Measurements from ENCODE around the gene LSMEM2. TPM values are rescaled to one million over a fixed set of nuclear protein-coding genes. Genes with fewer than 3 reads are reported as not detected.

The LSMEM2 gene
- total and polyA plus RNA-seq, 2 experiments from 2014 or later, result 0.59 to 0.86 TPM

DNA sequence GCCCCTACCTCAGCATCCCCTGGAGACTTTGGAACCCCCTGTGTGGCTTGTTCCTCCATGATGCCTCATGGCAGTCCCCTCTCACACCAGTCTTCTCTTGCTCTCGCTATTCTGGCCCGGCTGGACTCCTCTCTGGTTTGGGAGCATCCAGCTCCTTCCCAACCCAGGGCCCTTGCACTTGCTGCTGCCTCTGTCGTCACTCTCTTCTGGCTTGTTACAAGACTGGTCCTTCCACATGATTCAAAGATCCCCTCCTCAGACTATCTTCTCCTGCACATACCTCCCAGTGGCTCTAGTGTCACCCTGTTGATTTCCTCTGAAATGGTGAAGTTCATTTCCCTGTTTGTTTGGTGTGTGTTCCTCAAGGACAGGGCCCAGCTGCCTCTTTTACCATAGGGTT, 49.4 kb upstream of the LSMEM2 start (continued):
- TF ChIP-seq, protein P1, sequence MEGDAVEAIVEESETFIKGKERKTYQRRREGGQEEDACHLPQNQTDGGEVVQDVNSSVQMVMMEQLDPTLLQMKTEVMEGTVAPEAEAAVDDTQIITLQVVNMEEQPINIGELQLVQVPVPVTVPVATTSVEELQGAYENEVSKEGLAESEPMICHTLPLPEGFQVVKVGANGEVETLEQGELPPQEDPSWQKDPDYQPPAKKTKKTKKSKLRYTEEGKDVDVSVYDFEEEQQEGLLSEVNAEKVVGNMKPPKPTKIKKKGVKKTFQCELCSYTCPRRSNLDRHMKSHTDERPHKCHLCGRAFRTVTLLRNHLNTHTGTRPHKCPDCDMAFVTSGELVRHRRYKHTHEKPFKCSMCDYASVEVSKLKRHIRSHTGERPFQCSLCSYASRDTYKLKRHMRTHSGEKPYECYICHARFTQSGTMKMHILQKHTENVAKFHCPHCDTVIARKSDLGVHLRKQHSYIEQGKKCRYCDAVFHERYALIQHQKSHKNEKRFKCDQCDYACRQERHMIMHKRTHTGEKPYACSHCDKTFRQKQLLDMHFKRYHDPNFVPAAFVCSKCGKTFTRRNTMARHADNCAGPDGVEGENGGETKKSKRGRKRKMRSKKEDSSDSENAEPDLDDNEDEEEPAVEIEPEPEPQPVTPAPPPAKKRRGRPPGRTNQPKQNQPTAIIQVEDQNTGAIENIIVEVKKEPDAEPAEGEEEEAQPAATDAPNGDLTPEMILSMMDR (conservative IDR thresholded peaks at IDR 0.05; ENCODE audit: low read depth in 2 of 2), result no peak
- no peak for TF ChIP-seq ZNF114 (CRISPR knock-in tag; IDR thresholded peaks at IDR 0.05)
- TF ChIP-seq, protein P2, sequence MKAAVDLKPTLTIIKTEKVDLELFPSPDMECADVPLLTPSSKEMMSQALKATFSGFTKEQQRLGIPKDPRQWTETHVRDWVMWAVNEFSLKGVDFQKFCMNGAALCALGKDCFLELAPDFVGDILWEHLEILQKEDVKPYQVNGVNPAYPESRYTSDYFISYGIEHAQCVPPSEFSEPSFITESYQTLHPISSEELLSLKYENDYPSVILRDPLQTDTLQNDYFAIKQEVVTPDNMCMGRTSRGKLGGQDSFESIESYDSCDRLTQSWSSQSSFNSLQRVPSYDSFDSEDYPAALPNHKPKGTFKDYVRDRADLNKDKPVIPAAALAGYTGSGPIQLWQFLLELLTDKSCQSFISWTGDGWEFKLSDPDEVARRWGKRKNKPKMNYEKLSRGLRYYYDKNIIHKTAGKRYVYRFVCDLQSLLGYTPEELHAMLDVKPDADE (IDR thresholded peaks at IDR 0.05), result no peak

DNA sequence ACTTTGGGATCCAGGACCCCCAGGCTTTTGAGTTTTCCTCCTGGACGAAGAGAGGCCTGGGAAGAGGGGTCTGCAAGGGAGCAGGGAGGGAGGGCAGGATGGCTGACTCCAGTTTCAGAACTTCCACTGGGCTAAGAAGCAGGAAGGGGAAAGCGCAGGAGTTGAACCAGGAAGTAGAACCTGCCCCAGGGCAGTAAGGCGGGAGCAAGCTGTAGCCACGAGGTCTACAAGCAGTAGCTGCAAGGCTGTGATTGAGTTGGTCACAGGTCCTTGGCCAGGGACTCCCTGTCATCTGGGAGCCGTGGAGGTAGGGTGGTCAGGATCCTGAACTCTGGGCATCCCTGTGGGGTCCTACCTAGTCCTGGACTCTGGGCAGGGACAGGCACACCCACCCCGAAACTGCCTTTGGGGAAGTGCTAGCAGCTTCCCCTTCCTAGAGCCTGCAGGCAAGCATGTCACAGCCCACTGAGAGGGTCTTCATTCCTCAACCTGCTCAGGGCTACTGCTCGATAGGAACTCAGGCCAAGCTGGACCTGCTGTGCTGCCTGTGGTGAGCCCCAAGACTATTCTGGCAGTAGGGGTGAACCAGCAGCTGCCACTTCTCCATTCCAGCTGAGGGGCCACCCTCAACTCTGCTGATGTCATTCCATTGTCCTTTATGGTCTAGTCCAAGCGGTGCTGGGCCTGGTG, 48.6 kb upstream of the LSMEM2 start:
- H3K27me3 Mint-ChIP-seq (ENCODE audit: insufficient read depth, low read depth, poor library complexity), result peaks cover 29% of the 10 kb centered on the region
- ATAC-seq (no peak), DNase-seq (ENCODE audit: low spot score) (no peak)
- H3K36me3 Mint-ChIP-seq (ENCODE audit: low read depth), result no peaks in the 10 kb centered on the region
- Histone ChIP-seq H3K36me3 (ENCODE audit: insufficient read depth) (no peaks in the 10 kb centered on the region), H3K27me3 (ENCODE audit: insufficient read depth) (peaks cover 4% of the 10 kb centered on the region), H2AFZ (no peak overlapping the region), H4K20me1 (replicated peaks; ENCODE audit: insufficient read depth) (no peaks in the 10 kb centered on the region), H3F3A (replicated peaks; ENCODE audit: low read depth) (peaks cover 17% of the 10 kb centered on the region), H3K9me2 (ENCODE audit: insufficient read depth) (no peaks in the 10 kb centered on the region), H3K4me1 (ENCODE audit: insufficient read depth) (peaks cover 16% of the 10 kb centered on the region), H3K27ac (ENCODE audit: low read depth) (no peak overlapping the region), H3K4me2 (no peak overlapping the region), H3K4me3 (no peak overlapping the region), H3K79me2 (replicated peaks; ENCODE audit: insufficient read depth) (0 out of 2 replicates have a peak, but pooled peaks cover 6% of the 10 kb centered on the region)
- no peak overlapping the region for H3K4me3 Mint-ChIP-seq
- no peak overlapping the region for H3K27ac Mint-ChIP-seq
- no peaks in the 10 kb centered on the region for H3K9me3 Mint-ChIP-seq
- no peak for TF ChIP-seq CREB1 (CRISPR knock-in tag; IDR thresholded peaks at IDR 0.05; ENCODE audit: low read depth)
- TF ChIP-seq, protein P2 (IDR thresholded peaks at IDR 0.05), result no peak
- H3K4me1 Mint-ChIP-seq, result peaks cover 24% of the 10 kb centered on the region

- Histone ChIP-seq H2AFZ (no peak overlapping the region), H3K36me3 (ENCODE audit: insufficient read depth) (no peaks in the 10 kb centered on the region), H3K79me2 (replicated peaks; ENCODE audit: insufficient read depth) (0 out of 2 replicates have a peak, but pooled peaks cover 6% of the 10 kb centered on the region), H3K4me1 (ENCODE audit: insufficient read depth) (peaks cover 16% of the 10 kb centered on the region), H3K9me2 (ENCODE audit: insufficient read depth) (no peaks in the 10 kb centered on the region), H3K4me2 (no peak overlapping the region), H3K27me3 (ENCODE audit: insufficient read depth) (peaks cover 4% of the 10 kb centered on the region), H4K20me1 (replicated peaks; ENCODE audit: insufficient read depth) (no peaks in the 10 kb centered on the region), H3F3A (replicated peaks; ENCODE audit: low read depth) (peaks cover 17% of the 10 kb centered on the region), H3K27ac (ENCODE audit: low read depth) (no peak overlapping the region), H3K4me3 (no peak overlapping the region)
- Mint-ChIP-seq H3K27me3 (ENCODE audit: insufficient read depth, low read depth, poor library complexity) (peaks cover 27% of the 10 kb centered on the region), H3K36me3 (ENCODE audit: low read depth) (no peaks in the 10 kb centered on the region), H3K9me3 (no peaks in the 10 kb centered on the region), H3K27ac (no peak overlapping the region; the same call in 1 of the 2 replicates), H3K4me1 (peaks cover 28% of the 10 kb centered on the region), H3K4me3 (no peak overlapping the region)
- DNase-seq (ENCODE audit: low spot score) (no peak), ATAC-seq (no peak)
- TF ChIP-seq, protein P3, sequence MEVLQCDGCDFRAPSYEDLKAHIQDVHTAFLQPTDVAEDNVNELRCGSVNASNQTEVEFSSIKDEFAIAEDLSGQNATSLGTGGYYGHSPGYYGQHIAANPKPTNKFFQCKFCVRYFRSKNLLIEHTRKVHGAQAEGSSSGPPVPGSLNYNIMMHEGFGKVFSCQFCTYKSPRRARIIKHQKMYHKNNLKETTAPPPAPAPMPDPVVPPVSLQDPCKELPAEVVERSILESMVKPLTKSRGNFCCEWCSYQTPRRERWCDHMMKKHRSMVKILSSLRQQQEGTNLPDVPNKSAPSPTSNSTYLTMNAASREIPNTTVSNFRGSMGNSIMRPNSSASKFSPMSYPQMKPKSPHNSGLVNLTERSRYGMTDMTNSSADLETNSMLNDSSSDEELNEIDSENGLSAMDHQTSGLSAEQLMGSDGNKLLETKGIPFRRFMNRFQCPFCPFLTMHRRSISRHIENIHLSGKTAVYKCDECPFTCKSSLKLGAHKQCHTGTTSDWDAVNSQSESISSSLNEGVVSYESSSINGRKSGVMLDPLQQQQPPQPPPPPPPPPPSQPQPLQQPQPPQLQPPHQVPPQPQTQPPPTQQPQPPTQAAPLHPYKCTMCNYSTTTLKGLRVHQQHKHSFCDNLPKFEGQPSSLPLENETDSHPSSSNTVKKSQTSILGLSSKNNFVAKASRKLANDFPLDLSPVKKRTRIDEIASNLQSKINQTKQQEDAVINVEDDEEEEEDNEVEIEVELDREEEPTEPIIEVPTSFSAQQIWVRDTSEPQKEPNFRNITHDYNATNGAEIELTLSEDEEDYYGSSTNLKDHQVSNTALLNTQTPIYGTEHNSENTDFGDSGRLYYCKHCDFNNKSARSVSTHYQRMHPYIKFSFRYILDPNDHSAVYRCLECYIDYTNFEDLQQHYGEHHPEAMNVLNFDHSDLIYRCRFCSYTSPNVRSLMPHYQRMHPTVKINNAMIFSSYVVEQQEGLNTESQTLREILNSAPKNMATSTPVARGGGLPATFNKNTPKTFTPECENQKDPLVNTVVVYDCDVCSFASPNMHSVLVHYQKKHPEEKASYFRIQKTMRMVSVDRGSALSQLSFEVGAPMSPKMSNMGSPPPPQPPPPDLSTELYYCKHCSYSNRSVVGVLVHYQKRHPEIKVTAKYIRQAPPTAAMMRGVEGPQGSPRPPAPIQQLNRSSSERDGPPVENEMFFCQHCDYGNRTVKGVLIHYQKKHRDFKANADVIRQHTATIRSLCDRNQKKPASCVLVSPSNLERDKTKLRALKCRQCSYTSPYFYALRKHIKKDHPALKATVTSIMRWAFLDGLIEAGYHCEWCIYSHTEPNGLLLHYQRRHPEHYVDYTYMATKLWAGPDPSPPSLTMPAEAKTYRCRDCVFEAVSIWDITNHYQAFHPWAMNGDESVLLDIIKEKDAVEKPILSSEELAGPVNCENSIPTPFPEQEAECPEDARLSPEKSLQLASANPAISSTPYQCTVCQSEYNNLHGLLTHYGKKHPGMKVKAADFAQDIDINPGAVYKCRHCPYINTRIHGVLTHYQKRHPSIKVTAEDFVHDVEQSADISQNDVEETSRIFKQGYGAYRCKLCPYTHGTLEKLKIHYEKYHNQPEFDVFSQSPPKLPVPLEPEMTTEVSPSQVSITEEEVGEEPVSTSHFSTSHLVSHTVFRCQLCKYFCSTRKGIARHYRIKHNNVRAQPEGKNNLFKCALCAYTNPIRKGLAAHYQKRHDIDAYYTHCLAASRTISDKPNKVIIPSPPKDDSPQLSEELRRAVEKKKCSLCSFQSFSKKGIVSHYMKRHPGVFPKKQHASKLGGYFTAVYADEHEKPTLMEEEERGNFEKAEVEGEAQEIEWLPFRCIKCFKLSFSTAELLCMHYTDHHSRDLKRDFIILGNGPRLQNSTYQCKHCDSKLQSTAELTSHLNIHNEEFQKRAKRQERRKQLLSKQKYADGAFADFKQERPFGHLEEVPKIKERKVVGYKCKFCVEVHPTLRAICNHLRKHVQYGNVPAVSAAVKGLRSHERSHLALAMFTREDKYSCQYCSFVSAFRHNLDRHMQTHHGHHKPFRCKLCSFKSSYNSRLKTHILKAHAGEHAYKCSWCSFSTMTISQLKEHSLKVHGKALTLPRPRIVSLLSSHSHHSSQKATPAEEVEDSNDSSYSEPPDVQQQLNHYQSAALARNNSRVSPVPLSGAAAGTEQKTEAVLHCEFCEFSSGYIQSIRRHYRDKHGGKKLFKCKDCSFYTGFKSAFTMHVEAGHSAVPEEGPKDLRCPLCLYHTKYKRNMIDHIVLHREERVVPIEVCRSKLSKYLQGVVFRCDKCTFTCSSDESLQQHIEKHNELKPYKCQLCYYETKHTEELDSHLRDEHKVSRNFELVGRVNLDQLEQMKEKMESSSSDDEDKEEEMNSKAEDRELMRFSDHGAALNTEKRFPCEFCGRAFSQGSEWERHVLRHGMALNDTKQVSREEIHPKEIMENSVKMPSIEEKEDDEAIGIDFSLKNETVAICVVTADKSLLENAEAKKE (CRISPR knock-in tag; IDR thresholded peaks at IDR 0.05), result no peak
These were observed 48.1 kb upstream of the LSMEM2 start for GRCh38 chr3:50230794-50231125.

All from GM23338 (cell line).